ENCODE results near the gene TNFRSF14.

TNFRSF14 gene

DNA sequence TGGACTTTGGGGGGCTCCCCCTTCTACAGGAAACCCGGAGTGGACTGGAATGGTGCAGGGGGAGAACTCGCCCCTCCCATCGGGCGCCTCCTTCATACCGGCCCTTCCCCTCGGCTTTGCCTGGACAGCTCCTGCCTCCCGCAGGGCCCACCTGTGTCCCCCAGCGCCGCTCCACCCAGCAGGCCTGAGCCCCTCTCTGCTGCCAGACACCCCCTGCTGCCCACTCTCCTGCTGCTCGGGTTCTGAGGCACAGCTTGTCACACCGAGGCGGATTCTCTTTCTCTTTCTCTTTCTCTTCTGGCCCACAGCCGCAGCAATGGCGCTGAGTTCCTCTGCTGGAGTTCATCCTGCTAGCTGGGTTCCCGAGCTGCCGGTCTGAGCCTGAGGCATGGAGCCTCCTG lies at the start of gene TNFRSF14:
TSS of gene TNFRSF14 (plus strand) at position 95 of the 401 bp plus-strand sequence. CDS start at position 389, 294 bp downstream.
- TF ChIP-seq YY1 (IDR thresholded peaks at IDR 0.05; ENCODE audit: low read depth) (no peak), TAF1 (IDR thresholded peaks at IDR 0.05; ENCODE audit: low read depth) (no peak), CEBPB (IDR thresholded peaks at IDR 0.05) (no peak), FOXM1 (IDR thresholded peaks at IDR 0.05; ENCODE audit: borderline replicate concordance, low read depth) (no peak), ZBTB7A (IDR thresholded peaks at IDR 0.05; ENCODE audit: low read depth) (no peak), NFIC (IDR thresholded peaks at IDR 0.05) (no peak), TCF12 (IDR thresholded peaks at IDR 0.05; ENCODE audit: low read depth) (0 out of 2 replicates have a peak, but pooled peaks have one; percentile 14)
- TF ChIP-seq, protein P1, sequence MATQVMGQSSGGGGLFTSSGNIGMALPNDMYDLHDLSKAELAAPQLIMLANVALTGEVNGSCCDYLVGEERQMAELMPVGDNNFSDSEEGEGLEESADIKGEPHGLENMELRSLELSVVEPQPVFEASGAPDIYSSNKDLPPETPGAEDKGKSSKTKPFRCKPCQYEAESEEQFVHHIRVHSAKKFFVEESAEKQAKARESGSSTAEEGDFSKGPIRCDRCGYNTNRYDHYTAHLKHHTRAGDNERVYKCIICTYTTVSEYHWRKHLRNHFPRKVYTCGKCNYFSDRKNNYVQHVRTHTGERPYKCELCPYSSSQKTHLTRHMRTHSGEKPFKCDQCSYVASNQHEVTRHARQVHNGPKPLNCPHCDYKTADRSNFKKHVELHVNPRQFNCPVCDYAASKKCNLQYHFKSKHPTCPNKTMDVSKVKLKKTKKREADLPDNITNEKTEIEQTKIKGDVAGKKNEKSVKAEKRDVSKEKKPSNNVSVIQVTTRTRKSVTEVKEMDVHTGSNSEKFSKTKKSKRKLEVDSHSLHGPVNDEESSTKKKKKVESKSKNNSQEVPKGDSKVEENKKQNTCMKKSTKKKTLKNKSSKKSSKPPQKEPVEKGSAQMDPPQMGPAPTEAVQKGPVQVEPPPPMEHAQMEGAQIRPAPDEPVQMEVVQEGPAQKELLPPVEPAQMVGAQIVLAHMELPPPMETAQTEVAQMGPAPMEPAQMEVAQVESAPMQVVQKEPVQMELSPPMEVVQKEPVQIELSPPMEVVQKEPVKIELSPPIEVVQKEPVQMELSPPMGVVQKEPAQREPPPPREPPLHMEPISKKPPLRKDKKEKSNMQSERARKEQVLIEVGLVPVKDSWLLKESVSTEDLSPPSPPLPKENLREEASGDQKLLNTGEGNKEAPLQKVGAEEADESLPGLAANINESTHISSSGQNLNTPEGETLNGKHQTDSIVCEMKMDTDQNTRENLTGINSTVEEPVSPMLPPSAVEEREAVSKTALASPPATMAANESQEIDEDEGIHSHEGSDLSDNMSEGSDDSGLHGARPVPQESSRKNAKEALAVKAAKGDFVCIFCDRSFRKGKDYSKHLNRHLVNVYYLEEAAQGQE (IDR thresholded peaks at IDR 0.05; ENCODE audit: low read depth) = peak; percentile 59
- TF ChIP-seq, protein P2, sequence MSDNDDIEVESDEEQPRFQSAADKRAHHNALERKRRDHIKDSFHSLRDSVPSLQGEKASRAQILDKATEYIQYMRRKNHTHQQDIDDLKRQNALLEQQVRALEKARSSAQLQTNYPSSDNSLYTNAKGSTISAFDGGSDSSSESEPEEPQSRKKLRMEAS (IDR thresholded peaks at IDR 0.05) = no peak

DNA sequence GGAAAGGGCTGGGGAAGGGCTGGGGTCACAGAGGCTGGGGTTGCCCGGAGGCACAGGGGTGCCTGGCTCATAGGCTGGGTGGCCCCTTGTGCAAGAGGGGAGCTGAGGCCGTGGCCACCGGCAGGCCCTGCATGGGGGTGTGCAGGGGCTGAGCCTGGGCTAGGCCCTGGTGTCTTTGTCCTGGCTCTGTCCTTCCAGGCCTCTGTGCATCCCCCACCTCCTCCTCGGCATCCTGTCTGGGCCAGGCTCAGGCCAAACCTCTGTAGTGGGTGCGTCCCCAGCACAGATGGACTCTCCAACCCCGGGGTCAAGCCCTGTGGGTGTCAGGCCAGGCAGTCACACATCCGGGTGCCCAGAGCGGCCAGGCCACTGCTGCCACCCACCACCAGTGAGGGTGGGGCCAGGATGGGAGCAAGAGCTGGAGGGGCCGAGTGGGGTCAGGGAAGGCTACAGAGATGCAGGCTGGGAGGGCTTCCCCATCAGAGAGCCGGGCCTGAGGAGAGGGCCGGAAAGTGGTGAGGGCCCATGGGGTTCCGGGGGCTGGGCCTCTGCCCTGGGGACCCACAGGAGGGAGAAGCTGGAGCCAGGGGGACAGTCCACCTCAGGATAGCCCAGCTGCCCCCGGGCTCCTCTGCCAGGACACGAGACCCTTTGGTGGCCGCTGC lies 49.1 kb upstream of the TNFRSF14 start:
- TF ChIP-seq, protein P2 (IDR thresholded peaks at IDR 0.05) = no peak
- TF ChIP-seq NFIC (IDR thresholded peaks at IDR 0.05) (no peak), TAF1 (IDR thresholded peaks at IDR 0.05; ENCODE audit: low read depth) (no peak), TEAD4 (IDR thresholded peaks at IDR 0.05) (no peak), EP300 (IDR thresholded peaks at IDR 0.05; ENCODE audit: borderline replicate concordance) (no peak), FOXM1 (IDR thresholded peaks at IDR 0.05; ENCODE audit: borderline replicate concordance, low read depth) (no peak), ZBTB7A (IDR thresholded peaks at IDR 0.05; ENCODE audit: low read depth) (no peak), CEBPB (IDR thresholded peaks at IDR 0.05) (no peak), CREB1 (IDR thresholded peaks at IDR 0.05; ENCODE audit: low read depth) (no peak), TCF12 (IDR thresholded peaks at IDR 0.05; ENCODE audit: low read depth) (no peak), YY1 (IDR thresholded peaks at IDR 0.05; ENCODE audit: low read depth) (no peak), EGR1 (IDR thresholded peaks at IDR 0.05) (no peak), RAD21 (IDR thresholded peaks at IDR 0.05; ENCODE audit: low read depth) (no peak)
- TF ChIP-seq, protein P3, sequence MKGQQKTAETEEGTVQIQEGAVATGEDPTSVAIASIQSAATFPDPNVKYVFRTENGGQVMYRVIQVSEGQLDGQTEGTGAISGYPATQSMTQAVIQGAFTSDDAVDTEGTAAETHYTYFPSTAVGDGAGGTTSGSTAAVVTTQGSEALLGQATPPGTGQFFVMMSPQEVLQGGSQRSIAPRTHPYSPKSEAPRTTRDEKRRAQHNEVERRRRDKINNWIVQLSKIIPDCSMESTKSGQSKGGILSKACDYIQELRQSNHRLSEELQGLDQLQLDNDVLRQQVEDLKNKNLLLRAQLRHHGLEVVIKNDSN (IDR thresholded peaks at IDR 0.05) = no peak
- TF ChIP-seq, protein P1 (IDR thresholded peaks at IDR 0.05; ENCODE audit: low read depth) = no peak

DNA sequence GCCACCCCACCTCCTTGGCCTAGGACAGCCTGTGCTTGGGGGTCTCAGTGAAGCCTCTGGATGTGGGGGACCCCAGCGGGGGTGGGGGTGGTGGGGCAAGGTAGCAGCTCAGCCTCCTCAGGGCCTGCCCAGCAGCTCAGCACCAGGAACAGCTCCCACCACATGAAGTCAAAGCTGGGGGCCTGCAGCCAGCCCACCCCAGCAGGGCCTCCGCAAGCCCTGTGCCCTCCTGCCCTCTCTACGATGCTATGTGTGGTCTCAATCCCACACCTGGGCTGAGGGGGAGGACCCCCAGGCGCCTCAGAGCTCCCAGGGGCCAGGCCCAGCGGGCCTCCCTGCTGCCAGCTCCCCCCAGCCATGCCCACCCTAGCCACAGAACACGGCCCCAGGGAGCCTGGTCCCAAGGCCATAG lies 48.4 kb upstream of the TNFRSF14 start:
- TF ChIP-seq EP300 (IDR thresholded peaks at IDR 0.05; ENCODE audit: borderline replicate concordance) (no peak), TAF1 (IDR thresholded peaks at IDR 0.05; ENCODE audit: low read depth) (no peak), ZBTB7A (IDR thresholded peaks at IDR 0.05; ENCODE audit: low read depth) (no peak), EGR1 (IDR thresholded peaks at IDR 0.05) (no peak), CREB1 (IDR thresholded peaks at IDR 0.05; ENCODE audit: low read depth) (no peak), TCF12 (IDR thresholded peaks at IDR 0.05; ENCODE audit: low read depth) (no peak)
- TF ChIP-seq, protein P1 (IDR thresholded peaks at IDR 0.05; ENCODE audit: low read depth) = peak; percentile 66

DNA sequence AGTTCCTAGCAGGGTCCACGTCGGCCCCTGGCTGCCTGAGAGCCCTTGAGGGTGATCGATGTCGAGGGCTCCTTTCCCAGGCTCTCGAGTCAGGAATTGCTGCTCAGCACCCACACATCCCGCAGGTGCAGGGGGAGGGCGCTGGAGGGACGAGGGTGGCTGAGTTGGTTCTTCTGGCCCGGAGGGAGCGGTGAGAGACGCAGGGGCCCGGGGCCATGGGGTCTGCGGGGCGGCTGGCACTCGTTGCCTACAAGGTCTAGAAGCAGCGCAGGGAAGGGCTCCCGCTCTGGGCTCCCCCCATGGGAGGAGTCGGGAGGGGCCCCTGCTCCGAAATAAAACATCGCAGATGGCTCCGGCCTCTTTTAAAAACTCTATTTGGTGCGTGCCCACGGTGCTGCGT lies 48.0 kb upstream of the TNFRSF14 start:
- TF ChIP-seq TAF1 (IDR thresholded peaks at IDR 0.05; ENCODE audit: low read depth) (no peak), TCF12 (IDR thresholded peaks at IDR 0.05; ENCODE audit: low read depth) (no peak), YY1 (IDR thresholded peaks at IDR 0.05; ENCODE audit: low read depth) (no peak), NFIC (IDR thresholded peaks at IDR 0.05) (no peak), CREB1 (IDR thresholded peaks at IDR 0.05; ENCODE audit: low read depth) (no peak)
- TF ChIP-seq, protein P1 (IDR thresholded peaks at IDR 0.05; ENCODE audit: low read depth) = no peak
